PC-9 (cell line): Measurements from ENCODE around the gene SPRY4.

ENCODE experiments used
- EZH2 ChIP-seq: fragments of 200-600 bp; sonication (generic); IDR thresholded peaks from 2 replicates; pipeline ENCODE4 v1.8.0; 2017; ENCODE audit warnings: antibody characterized with exemption, low read depth
- TF ChIP-seq, protein P1 (sequence below): fragments of 200-600 bp; sonication (generic); conservative IDR thresholded peaks from 2 replicates; pipeline ENCODE4 v1.6.1; 2017; ENCODE audit warnings: mixed run types, antibody characterized with exemption, mild to moderate bottlenecking, moderate library complexity

DNA sequence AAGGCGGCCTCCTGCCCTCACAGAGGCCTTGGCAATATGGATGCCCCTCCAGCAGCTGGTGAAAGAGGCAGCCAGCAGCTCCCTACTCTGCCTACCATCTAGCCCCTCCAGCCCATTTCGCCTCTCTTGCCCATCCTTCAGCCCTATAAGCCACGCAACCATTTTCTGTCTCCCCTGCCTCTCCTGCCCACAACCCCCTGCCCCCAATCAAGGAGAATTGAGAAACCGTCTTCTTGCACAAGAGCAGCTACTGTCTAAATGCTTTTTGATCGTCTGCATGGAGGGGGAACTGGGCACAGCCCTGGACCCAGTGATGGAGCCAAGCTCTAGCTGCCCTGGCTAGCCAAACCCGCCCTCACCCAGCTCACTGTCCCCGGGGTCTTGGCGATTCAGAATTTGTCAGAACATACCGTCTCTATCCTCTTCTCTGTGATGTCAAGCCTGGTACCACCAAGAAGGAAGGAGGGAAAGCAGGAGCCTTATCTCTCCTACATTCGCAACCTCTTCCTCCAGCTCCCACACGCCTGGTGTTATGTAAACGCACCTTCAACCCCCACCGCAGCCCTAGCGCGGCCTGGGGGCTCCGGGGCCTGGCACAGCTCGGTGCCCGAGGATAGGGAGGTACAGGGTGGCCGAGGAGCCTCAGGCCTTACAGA lies 1.2 kb downstream of the SPRY4 start:
- TF ChIP-seq, protein P1, sequence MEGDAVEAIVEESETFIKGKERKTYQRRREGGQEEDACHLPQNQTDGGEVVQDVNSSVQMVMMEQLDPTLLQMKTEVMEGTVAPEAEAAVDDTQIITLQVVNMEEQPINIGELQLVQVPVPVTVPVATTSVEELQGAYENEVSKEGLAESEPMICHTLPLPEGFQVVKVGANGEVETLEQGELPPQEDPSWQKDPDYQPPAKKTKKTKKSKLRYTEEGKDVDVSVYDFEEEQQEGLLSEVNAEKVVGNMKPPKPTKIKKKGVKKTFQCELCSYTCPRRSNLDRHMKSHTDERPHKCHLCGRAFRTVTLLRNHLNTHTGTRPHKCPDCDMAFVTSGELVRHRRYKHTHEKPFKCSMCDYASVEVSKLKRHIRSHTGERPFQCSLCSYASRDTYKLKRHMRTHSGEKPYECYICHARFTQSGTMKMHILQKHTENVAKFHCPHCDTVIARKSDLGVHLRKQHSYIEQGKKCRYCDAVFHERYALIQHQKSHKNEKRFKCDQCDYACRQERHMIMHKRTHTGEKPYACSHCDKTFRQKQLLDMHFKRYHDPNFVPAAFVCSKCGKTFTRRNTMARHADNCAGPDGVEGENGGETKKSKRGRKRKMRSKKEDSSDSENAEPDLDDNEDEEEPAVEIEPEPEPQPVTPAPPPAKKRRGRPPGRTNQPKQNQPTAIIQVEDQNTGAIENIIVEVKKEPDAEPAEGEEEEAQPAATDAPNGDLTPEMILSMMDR = no peak
- no peak for TF ChIP-seq EZH2
